BLaER1 (cell line): Measurements from ENCODE around the gene SCN1A.
"Not testable (repeated sequence)": the region's sequence is repeated elsewhere in the genome, so short reads cannot be mapped to it uniquely, and the experiment has no call there.

Source experiments
- H3K27ac ChIP-seq: shearing (Covaris generic); formaldehyde crosslinking; 2 replicates; pipeline ENCODE4 v1.8.1; 2022
- H3K27me3 ChIP-seq: shearing (Covaris generic); formaldehyde crosslinking; 2 replicates; pipeline ENCODE4 v1.8.1; 2022
- H3K36me3 ChIP-seq: shearing (Covaris generic); formaldehyde crosslinking; 2 replicates; pipeline ENCODE4 v1.8.1; 2022
- H3K4me1 ChIP-seq: shearing (Covaris generic); formaldehyde crosslinking; 2 replicates; pipeline ENCODE4 v1.8.1; 2022
- H3K4me2 ChIP-seq: shearing (Covaris generic); formaldehyde crosslinking; 2 replicates; pipeline ENCODE4 v1.8.1; 2022
- H3K4me3 ChIP-seq: shearing (Covaris generic); formaldehyde crosslinking; 2 replicates; pipeline ENCODE4 v1.8.1; 2022
- H3K9ac ChIP-seq: shearing (Covaris generic); formaldehyde crosslinking; 2 replicates; pipeline ENCODE4 v1.8.1; 2022
- H3K9me3 ChIP-seq: shearing (Covaris generic); formaldehyde crosslinking; 2 replicates; pipeline ENCODE4 v1.8.1; 2022
- H4K20me1 ChIP-seq: shearing (Covaris generic); formaldehyde crosslinking; 2 replicates; pipeline ENCODE4 v1.8.1; 2022
- Cebpa-rat ChIP-seq: shearing (Covaris generic); IDR thresholded peaks from 2 replicates; pipeline ENCODE4 v1.8.1; 2022

SCN1A gene

DNA sequence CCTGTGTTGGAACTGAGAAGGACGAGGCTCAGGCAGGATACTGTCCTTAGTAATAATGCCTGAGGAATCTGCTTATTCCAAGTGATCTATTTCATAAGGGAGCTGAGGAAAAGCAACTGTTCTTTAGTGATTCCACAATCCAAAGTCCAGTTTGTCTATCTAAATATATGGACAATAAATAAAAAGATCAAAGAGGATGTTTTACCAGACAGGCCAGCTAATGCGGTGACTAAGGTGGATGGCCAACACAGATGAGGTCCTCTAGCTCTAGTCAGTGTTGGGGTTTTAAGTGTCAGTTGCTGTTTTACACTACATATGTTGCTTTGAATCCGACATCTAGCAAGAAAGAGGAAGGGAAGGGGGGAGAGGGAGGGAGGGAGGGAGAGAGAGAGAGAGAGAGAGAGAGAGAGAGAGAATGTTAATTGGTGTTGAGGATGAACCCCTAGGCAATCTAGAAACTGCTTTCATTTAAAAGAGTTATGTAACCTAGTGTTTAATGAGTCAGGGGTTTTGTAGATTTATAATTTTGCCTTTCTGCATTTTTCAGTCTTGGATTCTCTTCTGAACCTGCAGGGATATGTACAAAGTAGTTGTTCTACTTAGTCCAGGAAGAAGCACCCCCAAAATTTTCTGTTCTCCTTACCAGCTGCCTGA lies 27.0 kb upstream of the SCN1A start:
- no peaks in the 10 kb centered on the region for H3K36me3 ChIP-seq
- TF ChIP-seq Cebpa-rat, result no peak

DNA sequence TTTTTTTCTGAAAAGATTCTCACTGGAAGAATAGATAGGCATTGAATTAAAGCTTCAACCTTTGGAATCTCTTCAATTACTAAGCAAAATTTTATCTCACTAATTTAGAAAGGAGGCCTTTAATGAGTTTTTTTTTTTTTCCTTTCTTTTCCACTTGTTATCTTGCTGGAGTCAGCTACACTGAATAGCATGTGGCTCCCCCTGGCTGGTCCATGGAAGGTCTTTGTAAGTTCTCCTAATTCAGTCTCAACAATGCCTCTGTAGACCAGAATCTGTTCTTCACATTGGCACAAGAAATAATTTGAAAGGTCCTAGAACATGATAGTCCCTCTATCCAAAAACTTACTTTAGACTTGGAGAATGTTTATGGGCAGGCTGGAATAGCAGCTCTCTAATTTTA lies 24.2 kb upstream of the SCN1A start:
- no peak overlapping the region for H3K4me2 ChIP-seq
- H3K27me3 ChIP-seq, result no peaks in the 10 kb centered on the region
- H3K27ac ChIP-seq, result no peak overlapping the region
- no peak overlapping the region for H3K9ac ChIP-seq
- no peaks in the 10 kb centered on the region for H3K4me1 ChIP-seq
- H3K36me3 ChIP-seq, result no peaks in the 10 kb centered on the region
- no peaks in the 10 kb centered on the region for H3K9me3 ChIP-seq
- no peak for TF ChIP-seq Cebpa-rat
- no peaks in the 10 kb centered on the region for H4K20me1 ChIP-seq
- H3K4me3 ChIP-seq, result no peak overlapping the region

More for the DNA sequence above, 27.0 kb upstream of the SCN1A start:
- H3K4me3 ChIP-seq, result no peak overlapping the region
- H4K20me1 ChIP-seq, result no peaks in the 10 kb centered on the region
- no peak overlapping the region for H3K9ac ChIP-seq
- no peaks in the 10 kb centered on the region for H3K4me1 ChIP-seq
- no peaks in the 10 kb centered on the region for H3K9me3 ChIP-seq
- no peak overlapping the region for H3K4me2 ChIP-seq
- H3K27ac ChIP-seq, result no peak overlapping the region
- no peaks in the 10 kb centered on the region for H3K27me3 ChIP-seq

DNA sequence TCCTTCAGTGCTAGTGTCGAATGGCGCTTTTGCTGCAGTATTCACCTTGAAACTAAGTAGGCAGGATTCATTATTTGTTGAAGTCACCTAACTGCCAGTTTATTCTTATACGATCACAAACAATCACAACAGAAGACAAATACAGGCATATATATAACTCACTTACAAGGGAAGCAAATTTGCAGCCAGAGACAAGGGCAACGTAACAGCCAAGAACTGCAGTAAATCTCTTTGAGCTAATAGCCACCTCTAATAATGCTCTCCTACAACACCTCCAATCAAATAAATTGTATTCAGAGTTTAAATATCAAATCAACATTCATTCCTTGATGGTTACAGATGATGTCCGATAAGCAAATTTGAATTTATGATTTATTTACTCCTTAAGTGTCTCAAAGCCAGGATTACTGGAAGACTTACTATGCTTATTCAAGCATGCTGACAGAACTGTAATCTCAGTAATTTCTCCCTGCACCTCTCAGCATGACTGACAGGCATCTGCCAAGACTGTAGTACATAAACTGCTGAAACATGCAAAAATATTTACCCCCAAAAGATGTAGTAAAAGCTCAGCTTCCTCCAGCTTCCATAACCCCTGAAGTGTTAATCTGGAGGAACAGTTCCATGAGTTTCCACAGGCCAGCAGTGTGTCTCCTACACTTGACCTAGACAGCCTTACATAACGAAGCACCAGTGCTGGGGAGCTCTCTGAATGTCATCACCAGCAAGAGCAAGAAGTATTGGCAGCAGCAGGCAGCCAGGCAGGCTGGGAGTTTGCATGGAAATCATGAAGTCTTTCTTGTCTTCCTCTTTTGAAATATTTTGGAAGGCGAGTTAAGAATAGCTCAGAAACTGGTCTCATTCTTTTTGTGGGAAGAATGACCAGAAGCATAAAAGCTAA lies 20.9 kb upstream of the SCN1A start:
- Histone ChIP-seq H3K4me3 (no peak overlapping the region), H3K27me3 (no peaks in the 10 kb centered on the region), H3K9me3 (no peaks in the 10 kb centered on the region), H3K9ac (no peak overlapping the region), H3K4me2 (no peak overlapping the region), H3K27ac (no peak overlapping the region), H4K20me1 (no peaks in the 10 kb centered on the region), H3K4me1 (no peaks in the 10 kb centered on the region), H3K36me3 (no peaks in the 10 kb centered on the region)
- TF ChIP-seq Cebpa-rat, result no peak

DNA sequence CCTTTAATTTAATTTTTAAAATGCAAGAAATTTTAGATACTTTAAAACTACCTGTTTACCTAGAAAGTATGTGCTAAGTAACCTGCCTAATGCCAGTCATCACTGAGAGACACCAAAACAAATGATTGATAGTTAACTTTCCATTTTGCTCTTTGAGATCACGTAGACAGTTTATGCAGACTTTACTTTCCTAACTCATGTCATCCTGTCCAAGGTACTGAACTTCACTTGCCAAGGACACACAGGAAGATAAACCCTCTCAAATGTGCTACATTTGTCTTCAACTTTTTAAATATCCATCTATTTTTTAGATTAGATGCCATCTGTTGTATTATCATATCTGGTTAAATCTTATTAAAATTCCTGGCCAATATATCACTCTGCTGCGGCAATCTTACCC lies 20.1 kb upstream of the SCN1A start:
- H3K4me3 ChIP-seq, result no peak overlapping the region
- H3K4me2 ChIP-seq, result no peak overlapping the region
- no peaks in the 10 kb centered on the region for H3K27me3 ChIP-seq
- TF ChIP-seq Cebpa-rat, result no peak
- no peaks in the 10 kb centered on the region for H3K4me1 ChIP-seq
- H4K20me1 ChIP-seq, result no peaks in the 10 kb centered on the region
- H3K9ac ChIP-seq, result no peak overlapping the region
- no peaks in the 10 kb centered on the region for H3K36me3 ChIP-seq
- no peaks in the 10 kb centered on the region for H3K9me3 ChIP-seq
- H3K27ac ChIP-seq, result no peak overlapping the region

DNA sequence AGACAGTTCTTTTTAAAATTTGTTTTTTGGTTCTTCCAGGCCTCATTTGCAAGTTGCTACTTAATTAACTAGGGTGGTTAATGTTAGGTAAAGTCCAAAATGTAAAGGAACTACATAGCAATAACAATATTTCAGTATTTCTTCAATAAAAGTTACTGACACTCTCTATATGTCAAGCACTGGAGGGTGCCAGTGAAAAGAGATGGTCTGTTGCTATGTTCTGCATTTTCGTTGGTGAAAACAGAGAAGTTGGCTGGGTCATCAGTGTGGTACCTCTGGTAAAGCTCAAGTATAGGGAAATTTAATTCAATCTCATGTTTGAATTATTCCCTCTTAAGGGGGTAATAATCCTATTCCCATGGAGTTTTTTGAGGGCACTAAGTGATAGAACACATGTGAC lies 16.3 kb upstream of the SCN1A start:
- Histone ChIP-seq H3K9ac (no peak overlapping the region), H3K4me2 (no peak overlapping the region), H3K27me3 (no peaks in the 10 kb centered on the region), H3K9me3 (no peaks in the 10 kb centered on the region), H4K20me1 (no peaks in the 10 kb centered on the region), H3K4me3 (no peak overlapping the region), H3K4me1 (no peaks in the 10 kb centered on the region), H3K27ac (no peak overlapping the region), H3K36me3 (no peaks in the 10 kb centered on the region)
- no peak for TF ChIP-seq Cebpa-rat

DNA sequence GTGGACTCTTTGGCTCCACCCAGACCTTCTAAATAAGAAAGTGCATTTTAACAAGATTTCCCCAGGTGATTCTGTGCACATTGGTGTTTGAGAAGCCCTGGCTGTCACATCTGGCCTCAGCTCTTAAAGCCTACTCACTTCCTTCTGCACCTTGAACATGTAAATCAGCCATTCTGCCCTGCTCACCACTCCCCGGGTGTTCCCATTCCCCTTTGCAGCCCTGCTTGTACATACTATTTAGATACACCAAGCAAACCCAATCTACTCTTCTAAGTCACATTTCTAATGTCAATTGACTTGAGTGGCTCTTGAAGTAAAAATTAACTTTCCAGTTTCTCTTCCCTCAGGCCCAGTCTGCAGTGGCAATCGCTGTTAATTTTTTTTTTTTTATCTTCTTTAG lies 13.1 kb upstream of the SCN1A start:
- H3K4me2 ChIP-seq, result no peak overlapping the region
- H3K4me3 ChIP-seq, result no peak overlapping the region
- no peaks in the 10 kb centered on the region for H3K27me3 ChIP-seq
- H4K20me1 ChIP-seq, result no peaks in the 10 kb centered on the region
- H3K27ac ChIP-seq, result no peak overlapping the region
- TF ChIP-seq Cebpa-rat, result no peak
- H3K9me3 ChIP-seq, result no peaks in the 10 kb centered on the region
- no peaks in the 10 kb centered on the region for H3K36me3 ChIP-seq
- H3K9ac ChIP-seq, result no peak overlapping the region
- no peaks in the 10 kb centered on the region for H3K4me1 ChIP-seq

DNA sequence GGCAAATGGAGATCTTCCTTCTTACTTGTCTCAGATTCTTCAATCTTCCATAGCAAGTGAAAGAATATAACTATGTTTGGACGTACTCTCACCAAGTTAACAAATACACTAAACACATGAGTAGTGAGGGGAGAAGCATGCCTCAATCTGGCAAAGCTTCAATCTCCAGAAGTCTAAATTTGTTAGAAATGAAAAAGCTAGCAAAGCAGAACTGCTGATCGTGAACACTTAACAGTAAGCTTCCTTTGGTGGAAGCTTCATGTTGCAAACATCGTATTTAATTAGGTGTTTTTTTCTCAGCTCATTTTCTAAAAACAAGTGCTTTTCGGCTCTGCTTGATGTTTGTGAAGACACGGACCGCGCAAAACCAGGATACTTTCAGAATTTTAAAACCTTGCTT lies 12.7 kb upstream of the SCN1A start:
- H3K36me3 ChIP-seq, result no peaks in the 10 kb centered on the region
- H3K4me2 ChIP-seq, result no peak overlapping the region
- H4K20me1 ChIP-seq, result no peaks in the 10 kb centered on the region
- H3K27ac ChIP-seq, result no peak overlapping the region
- no peak overlapping the region for H3K9ac ChIP-seq
- no peaks in the 10 kb centered on the region for H3K4me1 ChIP-seq
- no peaks in the 10 kb centered on the region for H3K9me3 ChIP-seq
- H3K27me3 ChIP-seq, result no peaks in the 10 kb centered on the region
- no peak for TF ChIP-seq Cebpa-rat
- no peak overlapping the region for H3K4me3 ChIP-seq

DNA sequence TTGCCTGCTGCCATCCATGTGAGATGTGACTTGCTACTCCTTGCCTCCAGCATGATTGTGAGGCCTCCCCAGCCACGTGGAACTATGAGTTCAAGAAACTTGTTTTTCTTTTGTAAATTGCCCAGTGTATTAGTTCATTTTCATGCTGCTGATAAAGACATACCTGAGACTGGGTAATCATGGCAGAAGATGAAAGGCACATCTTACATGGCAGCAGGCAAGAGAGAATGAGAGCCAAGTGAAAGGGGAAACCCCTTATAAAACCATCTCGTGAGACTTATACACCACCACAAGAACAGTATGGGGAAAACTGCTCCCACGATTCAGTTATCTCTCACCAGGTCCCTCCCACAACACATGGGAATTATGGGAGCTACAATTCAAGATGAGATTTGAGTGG lies 11.7 kb upstream of the SCN1A start:
- not testable (repeated sequence) for H3K9me3 ChIP-seq, H3K4me2 ChIP-seq, H3K36me3 ChIP-seq, H3K4me1 ChIP-seq, H4K20me1 ChIP-seq, H3K9ac ChIP-seq, H3K27me3 ChIP-seq, H3K4me3 ChIP-seq, H3K27ac ChIP-seq

DNA sequence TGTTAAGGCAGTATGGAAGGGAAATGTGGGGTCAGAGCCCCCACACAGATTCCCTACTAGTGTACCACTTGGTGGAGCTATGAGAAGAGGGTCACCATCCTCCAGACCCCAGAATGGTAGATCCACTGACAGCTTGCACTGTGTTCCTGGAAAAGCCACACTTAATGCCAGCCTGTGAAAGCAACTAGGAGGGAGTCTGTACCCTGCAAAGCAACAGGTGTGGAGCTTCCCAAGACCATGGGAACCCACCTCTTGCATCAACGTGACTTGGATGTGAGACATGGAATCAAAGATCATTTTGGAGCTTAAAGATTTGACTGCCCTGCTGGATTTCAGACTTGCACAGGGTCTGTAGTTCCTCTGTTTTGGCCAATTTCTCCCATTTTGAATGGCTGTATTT lies 10.8 kb upstream of the SCN1A start:
- no peak for TF ChIP-seq Cebpa-rat
- no peaks in the 10 kb centered on the region for H4K20me1 ChIP-seq
- H3K4me2 ChIP-seq, result no peak overlapping the region
- no peak overlapping the region for H3K4me3 ChIP-seq
- H3K4me1 ChIP-seq, result no peaks in the 10 kb centered on the region
- no peak overlapping the region for H3K9ac ChIP-seq
- no peak overlapping the region for H3K27ac ChIP-seq
- H3K36me3 ChIP-seq, result no peaks in the 10 kb centered on the region
- no peaks in the 10 kb centered on the region for H3K9me3 ChIP-seq
- no peaks in the 10 kb centered on the region for H3K27me3 ChIP-seq

DNA sequence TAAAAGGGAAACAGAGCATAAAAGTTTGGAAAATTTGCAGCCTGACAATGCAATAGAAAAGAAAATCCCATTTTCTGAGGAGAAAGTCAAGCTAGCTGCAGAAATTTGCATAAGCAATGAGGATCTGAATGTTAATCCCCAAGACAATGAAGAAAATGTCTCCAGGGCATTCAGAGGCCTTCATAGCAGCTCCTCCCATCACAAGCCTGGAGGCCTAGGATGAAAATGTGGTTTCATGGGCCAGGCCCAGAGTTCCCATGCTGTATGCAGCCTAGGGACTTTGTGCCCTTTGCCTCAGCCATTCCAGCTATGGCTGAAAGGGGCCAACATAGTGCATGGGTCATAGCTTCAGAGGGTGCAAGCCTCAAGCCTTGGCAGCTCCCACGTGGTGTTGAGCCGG lies 10.3 kb upstream of the SCN1A start:
- H3K4me2 ChIP-seq, result no peak overlapping the region
- no peaks in the 10 kb centered on the region for H4K20me1 ChIP-seq

More for the DNA sequence above, 10.3 kb upstream of the SCN1A start:
- no peaks in the 10 kb centered on the region for H3K36me3 ChIP-seq
- no peaks in the 10 kb centered on the region for H3K4me1 ChIP-seq
- H3K9ac ChIP-seq, result no peak overlapping the region
- no peaks in the 10 kb centered on the region for H3K9me3 ChIP-seq
- no peak overlapping the region for H3K4me3 ChIP-seq
- no peaks in the 10 kb centered on the region for H3K27me3 ChIP-seq
- no peak overlapping the region for H3K27ac ChIP-seq
- TF ChIP-seq Cebpa-rat, result no peak
